Measurements from ENCODE around the gene KLF15.

KLF15 gene

DNA sequence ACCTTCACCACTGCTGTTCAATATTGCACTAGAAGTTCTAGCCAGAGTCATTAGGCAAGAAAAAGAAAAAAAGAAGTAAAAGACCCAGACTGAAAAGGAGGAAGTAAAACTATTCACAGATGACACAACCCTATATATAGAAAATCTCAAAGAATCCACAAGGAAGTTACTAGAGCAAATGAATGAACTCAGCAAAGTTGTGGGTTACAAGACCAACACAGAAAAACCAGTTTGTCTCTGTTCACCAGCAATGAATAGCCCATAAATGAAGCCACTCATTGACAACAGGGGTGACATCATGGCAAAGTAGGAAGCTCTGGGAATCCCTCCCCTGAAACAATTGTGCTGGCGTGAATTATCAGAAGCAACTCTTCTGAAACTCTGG lies 42.1 kb upstream of the KLF15 start:
- TF ChIP-seq, protein P1, sequence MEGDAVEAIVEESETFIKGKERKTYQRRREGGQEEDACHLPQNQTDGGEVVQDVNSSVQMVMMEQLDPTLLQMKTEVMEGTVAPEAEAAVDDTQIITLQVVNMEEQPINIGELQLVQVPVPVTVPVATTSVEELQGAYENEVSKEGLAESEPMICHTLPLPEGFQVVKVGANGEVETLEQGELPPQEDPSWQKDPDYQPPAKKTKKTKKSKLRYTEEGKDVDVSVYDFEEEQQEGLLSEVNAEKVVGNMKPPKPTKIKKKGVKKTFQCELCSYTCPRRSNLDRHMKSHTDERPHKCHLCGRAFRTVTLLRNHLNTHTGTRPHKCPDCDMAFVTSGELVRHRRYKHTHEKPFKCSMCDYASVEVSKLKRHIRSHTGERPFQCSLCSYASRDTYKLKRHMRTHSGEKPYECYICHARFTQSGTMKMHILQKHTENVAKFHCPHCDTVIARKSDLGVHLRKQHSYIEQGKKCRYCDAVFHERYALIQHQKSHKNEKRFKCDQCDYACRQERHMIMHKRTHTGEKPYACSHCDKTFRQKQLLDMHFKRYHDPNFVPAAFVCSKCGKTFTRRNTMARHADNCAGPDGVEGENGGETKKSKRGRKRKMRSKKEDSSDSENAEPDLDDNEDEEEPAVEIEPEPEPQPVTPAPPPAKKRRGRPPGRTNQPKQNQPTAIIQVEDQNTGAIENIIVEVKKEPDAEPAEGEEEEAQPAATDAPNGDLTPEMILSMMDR (conservative IDR thresholded peaks at IDR 0.05; ENCODE audit: low read length), result no peak
- DNase-seq (ENCODE audit: low read depth), result no peak
- no peak overlapping the region for H3K4me3 ChIP-seq (ENCODE audit: low read length)

DNA sequence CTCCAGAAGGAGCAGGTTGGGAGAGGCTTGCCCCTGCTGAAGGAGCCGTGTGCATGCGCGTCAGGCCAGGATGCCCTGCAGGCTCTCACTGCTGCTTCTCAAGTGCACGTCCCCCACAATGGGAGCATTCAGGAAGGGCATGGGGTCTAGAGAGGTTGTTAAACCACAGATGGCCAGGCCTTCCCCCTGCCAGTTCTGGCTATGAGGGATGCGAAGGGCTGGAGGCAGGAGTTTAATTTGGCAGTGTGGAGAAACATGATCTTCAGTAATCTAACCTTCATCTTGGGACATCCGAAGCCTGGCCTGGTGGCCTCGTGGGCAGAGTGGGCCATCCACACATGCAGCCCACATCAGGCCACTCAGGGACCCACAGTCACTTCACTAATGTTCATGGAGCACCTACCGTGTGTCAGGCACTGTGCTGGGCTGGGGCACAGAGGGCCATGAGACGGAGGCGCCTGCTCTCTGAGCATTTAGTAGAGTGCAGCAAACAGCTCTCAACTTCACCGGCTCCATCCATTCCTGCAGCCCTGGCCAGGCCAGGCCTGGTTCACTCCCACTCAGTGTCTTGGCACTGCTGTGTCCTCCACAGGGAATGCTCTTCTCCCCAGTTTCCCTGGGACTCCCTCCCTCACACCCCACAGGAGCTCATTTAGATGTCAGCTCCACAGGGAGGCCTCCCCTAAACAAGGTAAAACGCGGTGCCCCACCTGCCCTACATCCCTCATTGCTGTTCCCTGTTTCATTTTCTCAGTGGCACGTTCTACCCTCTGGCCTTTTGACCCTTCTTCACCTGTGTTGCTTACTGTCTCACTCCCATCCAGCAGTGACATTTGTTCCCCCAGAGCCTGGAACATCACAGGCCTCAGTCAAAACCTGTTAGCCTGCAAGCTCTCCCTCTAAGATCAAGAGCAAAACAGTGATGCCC lies 41.5 kb upstream of the KLF15 start:
- no peak overlapping the region for H3K4me3 ChIP-seq (ENCODE audit: low read length)
- TF ChIP-seq, protein P1 (conservative IDR thresholded peaks at IDR 0.05; ENCODE audit: low read length), result no peak
- DNase-seq (ENCODE audit: low read depth), result no peak

DNA sequence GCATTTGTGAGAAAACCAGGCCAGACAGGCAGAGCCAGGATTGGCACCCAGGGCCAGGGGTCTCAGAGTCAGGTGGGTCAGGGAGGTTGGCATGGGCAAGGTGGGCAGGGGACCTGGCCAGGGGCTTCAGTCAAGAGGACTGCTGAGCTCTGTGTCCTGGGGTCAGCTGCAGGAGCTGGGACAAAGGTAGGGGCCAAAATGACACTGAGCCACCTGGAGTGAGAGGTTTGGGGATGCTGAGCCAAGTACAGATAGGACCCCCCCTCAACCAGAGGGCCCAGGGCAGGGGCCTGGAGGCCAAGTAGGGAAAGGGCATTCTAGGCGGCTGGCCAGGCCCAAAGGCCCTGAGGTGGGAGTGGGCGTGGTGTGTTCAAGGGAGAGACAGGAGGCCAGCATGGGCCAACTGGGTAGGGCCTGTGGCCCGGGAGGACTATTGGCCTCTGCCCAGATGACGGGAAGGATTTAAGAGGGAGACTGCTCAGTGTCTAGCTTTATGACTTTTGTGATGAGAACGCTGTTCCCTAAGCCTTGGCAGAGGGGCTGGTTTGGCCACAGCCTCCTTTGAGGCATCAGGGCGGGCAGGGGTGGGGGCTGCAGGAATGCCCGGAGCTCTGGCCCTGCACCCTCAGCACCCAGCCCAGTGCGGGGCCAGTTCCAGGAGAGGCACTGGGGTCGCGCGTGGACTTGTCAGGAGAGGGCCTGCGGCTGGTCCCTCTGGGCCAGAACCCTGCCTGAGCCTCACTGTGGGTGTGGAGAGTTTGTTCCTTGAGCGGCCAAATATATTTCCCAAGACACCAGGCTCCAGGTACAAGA lies 40.6 kb upstream of the KLF15 start:
- no peak overlapping the region for H3K4me3 ChIP-seq (ENCODE audit: low read length)
- no peak for DNase-seq (ENCODE audit: low read depth)
- TF ChIP-seq, protein P1 (conservative IDR thresholded peaks at IDR 0.05; ENCODE audit: low read length), result no peak

DNA sequence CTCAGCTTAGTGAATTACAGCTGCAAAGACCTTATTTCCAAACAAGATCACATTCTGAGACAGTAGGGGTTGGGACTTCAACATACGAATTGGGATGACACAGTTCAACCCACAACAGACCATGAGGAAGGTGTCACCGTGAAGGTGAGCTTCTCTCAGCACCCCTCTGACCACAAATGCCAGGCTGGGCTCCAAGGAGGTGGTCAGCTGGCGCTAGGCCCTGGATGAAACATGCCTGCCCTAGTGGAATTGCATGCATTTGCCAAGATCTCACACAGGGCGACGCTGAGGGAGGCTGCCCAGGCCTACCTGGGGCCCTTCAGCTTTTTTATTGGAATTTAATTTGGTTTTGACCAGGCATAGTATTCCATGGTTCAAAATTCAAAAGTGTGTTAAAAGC lies 39.3 kb upstream of the KLF15 start:
- no peak overlapping the region for H3K4me3 ChIP-seq (ENCODE audit: low read length)
- DNase-seq (ENCODE audit: low read depth), result no peak
- TF ChIP-seq, protein P1 (conservative IDR thresholded peaks at IDR 0.05; ENCODE audit: low read length), result no peak

DNA sequence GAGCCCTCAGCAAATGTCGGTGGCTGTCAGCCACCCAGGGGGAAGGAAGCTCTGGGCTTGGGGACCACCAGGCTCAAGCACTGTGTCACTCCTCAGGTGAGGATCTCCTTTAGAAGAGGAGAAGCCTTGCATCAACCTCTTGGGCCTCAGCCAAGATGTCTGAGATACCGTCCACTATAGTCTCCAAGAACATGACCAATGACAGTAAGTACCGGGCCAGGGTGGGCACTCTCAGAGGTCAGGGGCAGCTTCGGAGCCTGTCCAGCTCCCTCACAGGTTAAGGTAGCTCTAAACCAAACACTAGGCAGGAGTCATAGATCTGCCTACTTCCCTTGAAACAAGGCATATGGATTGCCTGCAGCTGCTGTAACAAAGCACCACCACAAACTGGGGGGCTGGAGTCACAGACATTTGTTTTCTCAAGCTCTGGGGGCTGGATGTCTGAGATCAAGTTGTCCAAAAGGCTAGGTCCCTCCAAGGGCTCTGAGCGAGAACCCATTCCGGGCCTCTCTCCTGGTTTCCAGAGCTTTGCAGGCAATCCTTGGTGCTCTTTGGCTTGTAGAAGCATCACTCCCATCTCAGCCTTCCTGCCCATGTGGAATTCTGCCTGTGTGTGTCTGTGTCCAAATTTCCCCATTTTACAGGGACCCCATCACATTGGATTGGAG lies 38.8 kb upstream of the KLF15 start:
- H3K4me3 ChIP-seq (ENCODE audit: low read length), result no peak overlapping the region
- TF ChIP-seq, protein P1 (conservative IDR thresholded peaks at IDR 0.05; ENCODE audit: low read length), result no peak
- no peak for DNase-seq (ENCODE audit: low read depth)

DNA sequence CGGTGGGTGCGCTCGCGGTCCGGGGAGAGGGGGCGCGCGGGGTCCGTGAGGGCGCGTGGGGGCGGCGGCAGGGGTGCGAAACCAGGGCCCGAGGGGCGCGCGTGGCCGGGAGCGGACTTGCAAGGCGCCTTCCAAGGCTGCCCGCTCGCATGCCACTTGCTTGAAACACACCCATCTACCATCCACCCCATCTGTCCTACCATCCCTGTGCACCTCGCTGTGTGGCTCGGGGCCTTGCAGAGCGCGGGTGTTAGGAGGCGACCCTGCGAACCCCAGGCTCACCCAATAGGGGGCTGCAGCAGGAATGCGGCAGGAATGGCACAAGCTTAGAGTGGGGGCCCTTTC lies 37.7 kb upstream of the KLF15 start:
- H3K4me3 ChIP-seq (ENCODE audit: low read length), result no peak overlapping the region

More for the DNA sequence above, 37.7 kb upstream of the KLF15 start:
- no peak for DNase-seq (ENCODE audit: low read depth)
- TF ChIP-seq, protein P1 (conservative IDR thresholded peaks at IDR 0.05; ENCODE audit: low read length), result no peak

Data from AG10803 (cell line).